HCT116 (cell line): ENCODE results near the gene CNTNAP5. TPM values are rescaled to one million over a fixed set of nuclear protein-coding genes. Genes with fewer than 3 reads are reported as not detected.

Experiments used
- ATAC-seq: fragments of 200-7000 bp; cut with Tn5 transposase; 2 replicates; pipeline ENCODE4 v1.9.1; 2020; ENCODE audit warnings: mild to moderate bottlenecking, moderate library complexity
- BruUV-seq: library from RNA; stranded (reverse); fragments of 400-500 nt; replicated peaks from 2 replicates; lab custom pipeline; 2021; lab: Mats Ljungman, UMichigan
- CTCF ChIA-PET: fragments of 300-600 bp; sonication (Branson Sonifier 250); formaldehyde crosslinking; loops from one replicate; lab custom pipeline; 2021; ENCODE audit warnings: antibody characterized with exemption; lab: Charles Lee
- POLR2A ChIA-PET: fragments of 300-600, 350-600 bp; sonication (Branson Sonifier 250); formaldehyde crosslinking; loops from one replicate; lab custom pipeline; 2021; ENCODE audit warnings: antibody characterized with exemption; lab: Charles Lee
- RAD21 ChIA-PET, 2 experiments: fragments of 300-600 bp; sonication (Branson Sonifier 250); formaldehyde crosslinking; loops; one replicate each; lab custom pipeline; 2023; ENCODE audit warnings: low total read pairs in 2 of 2; ENCODE audit not compliant: uncharacterized antibody in 2 of 2, unreplicated experiment in 2 of 2, low non-redundant PET in 1 of 2; lab: Charles Lee
- DNase-seq: peaks from one replicate; pipeline ENCODE4 v3.0.0-alpha.2; 2010; ENCODE audit warnings: low read depth, low spot score
- H2AFZ ChIP-seq: fragments of 200-600 bp; shearing (Covaris generic), sonication (generic); 2 replicates; pipeline ENCODE4 v1.6.1; 2017; ENCODE audit warnings: low read depth, mixed run types, mixed read lengths, antibody characterized with exemption, low read length; ENCODE audit not compliant: poor library complexity, severe bottlenecking
- H3K27ac ChIP-seq: 2 replicates; pipeline ENCODE4 v1.5.1; 2012; ENCODE audit warnings: low read depth, low read length
- H3K27me3 ChIP-seq: fragments of 200-600 bp; sonication (generic); 2 replicates; pipeline ENCODE4 v1.6.1; 2016; ENCODE audit warnings: mixed run types, low read length, mixed read lengths; ENCODE audit not compliant: insufficient read depth
- H3K36me3 ChIP-seq, 2 experiments: fragments of 200-500 bp in 1 of 2; fragments of 200-600 bp in 1 of 2; sonication (Bioruptor generic) in 1 of 2; sonication (generic) in 1 of 2; 2 replicates each; pipeline versions ENCODE4 v1.5.1 to v1.6.1; 2014 to 2016; ENCODE audit warnings: low read length in 2 of 2, inconsistent platforms in 1 of 2, mixed read lengths in 1 of 2, mixed run types in 1 of 2; ENCODE audit not compliant: insufficient read depth in 2 of 2, control insufficient read depth in 1 of 2
- H3K4me1 ChIP-seq, 2 experiments: fragments of 200-600 bp in 1 of 2; sonication (generic) in 1 of 2; 2 replicates each; pipeline versions ENCODE4 v1.5.1 to v1.6.1; 2012 to 2017; ENCODE audit warnings: low read length in 2 of 2, inconsistent platforms in 1 of 2, mild to moderate bottlenecking in 1 of 2, mixed read lengths in 1 of 2, mixed run types in 1 of 2, moderate library complexity in 1 of 2; ENCODE audit not compliant: insufficient read depth in 2 of 2, control insufficient read depth in 1 of 2
- H3K4me2 ChIP-seq: fragments of 200-600 bp; sonication (generic); 2 replicates; pipeline ENCODE4 v1.6.1; 2017; ENCODE audit warnings: mixed run types, low read length, mixed read lengths
- H3K4me3 ChIP-seq, 2 experiments: fragments of 200-600 bp in 1 of 2; sonication (generic) in 1 of 2; replicated peaks in 1 of 2; 2 replicates each; pipeline ENCODE4 v1.5.1; 2011 to 2016; ENCODE audit warnings: low read length in 2 of 2, control low read depth in 1 of 2, low read depth in 1 of 2, mild to moderate bottlenecking in 1 of 2, mixed read lengths in 1 of 2, mixed run types in 1 of 2
- H3K79me2 ChIP-seq: fragments of 200-600 bp; sonication (generic); 2 replicates; pipeline ENCODE4 v1.6.1; 2017; ENCODE audit warnings: mild to moderate bottlenecking, mixed run types, low read length, moderate library complexity, mixed read lengths; ENCODE audit not compliant: insufficient read depth
- H3K9ac ChIP-seq: fragments of 200-600 bp; sonication (generic); 2 replicates; pipeline ENCODE4 v1.6.1; 2016; ENCODE audit warnings: low read length, mixed read lengths
- H3K9me2 ChIP-seq: fragments of 200-600 bp; sonication (generic), shearing (Covaris generic); 2 replicates; pipeline ENCODE4 v1.6.1; 2017; ENCODE audit warnings: mixed run types, mild to moderate bottlenecking, moderate library complexity; ENCODE audit not compliant: insufficient read depth
- H3K9me3 ChIP-seq, 2 experiments: fragments of 200-500 bp in 1 of 2; fragments of 200-600 bp in 1 of 2; sonication (Bioruptor generic) in 1 of 2; sonication (generic) in 1 of 2; 2 replicates each; pipeline ENCODE4 v1.6.1; 2014 to 2017; ENCODE audit warnings: low read length in 2 of 2, mixed read lengths in 2 of 2, inconsistent platforms in 1 of 2, low read depth in 1 of 2, mild to moderate bottlenecking in 1 of 2, mixed run types in 1 of 2, moderate library complexity in 1 of 2; ENCODE audit not compliant: control insufficient read depth in 1 of 2, insufficient read depth in 1 of 2
- H4K20me1 ChIP-seq: fragments of 200-600 bp; sonication (generic), shearing (Covaris generic); 2 replicates; pipeline ENCODE4 v1.6.1; 2017; ENCODE audit warnings: mixed run types, mild to moderate bottlenecking, moderate library complexity; ENCODE audit not compliant: insufficient read depth
- CEBPB ChIP-seq: IDR thresholded peaks from 2 replicates; pipeline ENCODE4 v1.6.1; 2012; ENCODE audit warnings: low read depth
- ELF1 ChIP-seq: IDR thresholded peaks from 2 replicates; pipeline ENCODE4 v1.6.1; 2012; ENCODE audit warnings: low read depth, borderline replicate concordance
- EZH2phosphoT487 ChIP-seq: fragments of 200-600 bp; IDR thresholded peaks from 2 replicates; pipeline ENCODE4 v1.6.1; 2018; ENCODE audit warnings: antibody characterized with exemption, borderline replicate concordance
- POLR2AphosphoS5 ChIP-seq: IDR thresholded peaks from 2 replicates; pipeline ENCODE4 v1.6.1; 2011; ENCODE audit warnings: mild to moderate bottlenecking, low read depth, low read length, moderate library complexity
- RAD21 ChIP-seq: IDR thresholded peaks from 2 replicates; pipeline ENCODE4 v1.6.1; 2012; ENCODE audit warnings: low read depth, mild to moderate bottlenecking
- SRF ChIP-seq: IDR thresholded peaks from 2 replicates; pipeline ENCODE4 v1.6.1; 2012; ENCODE audit warnings: low read depth
- YY1 ChIP-seq: IDR thresholded peaks from 2 replicates; pipeline ENCODE4 v1.6.1; 2011; ENCODE audit warnings: low read length, low read depth, moderate library complexity, mild to moderate bottlenecking; ENCODE audit not compliant: insufficient replicate concordance; ENCODE audit errors: extremely low read depth
- intact Hi-C: fragments of 100-400 bp; cut with micrococcal nuclease; formaldehyde crosslinking; loops from 2 replicates; pipeline ENCODE4 v1.10.0; 2022
- total RNA-seq: library from RNA; stranded (reverse); gene quantifications from one replicate; pipeline ENCODE4 v1.2.1, GENCODE V29; 2021; ENCODE audit not compliant: unreplicated experiment
- TF ChIP-seq, protein P1 (sequence below): IDR thresholded peaks from 2 replicates; pipeline ENCODE4 v1.6.1; 2012; ENCODE audit warnings: low read depth
- TF ChIP-seq, protein P2 (sequence below), 3 experiments: fragments of 200-600 bp in 1 of 3; sonication (generic) in 1 of 3; IDR thresholded peaks in 2 of 3; conservative IDR thresholded peaks in 1 of 3; 2 replicates each; pipeline ENCODE4 v1.5.1; 2012 to 2017; ENCODE audit warnings: low read depth in 2 of 3, low read length in 2 of 3, antibody characterized with exemption in 1 of 3, borderline replicate concordance in 1 of 3, control low read depth in 1 of 3, mild to moderate bottlenecking in 1 of 3, mixed read lengths in 1 of 3, mixed run types in 1 of 3, moderate library complexity in 1 of 3; ENCODE audit not compliant: insufficient read depth in 1 of 3

Gene CNTNAP5
- total RNA-seq, 1 experiment from 2014 or later = not detected

DNA sequence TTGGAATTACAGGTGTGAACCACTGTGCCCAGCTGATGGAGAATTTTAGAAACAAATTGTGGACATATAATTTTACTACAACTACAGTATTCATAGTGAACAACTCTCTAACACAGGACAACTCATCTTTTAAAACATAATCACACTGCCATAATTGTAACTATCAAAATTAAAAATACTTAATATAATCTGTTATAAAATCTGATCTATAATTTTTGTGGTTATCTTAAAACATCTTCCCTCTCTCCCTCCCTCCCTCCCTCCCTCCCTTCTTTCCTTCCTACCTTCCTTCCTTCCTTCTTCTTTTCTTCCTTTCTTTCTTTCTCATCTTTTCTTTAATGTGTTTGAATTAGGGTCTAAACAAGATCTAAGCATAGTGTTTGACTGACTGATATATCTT lies 577.7 kb downstream of the CNTNAP5 start:
- DNase-seq = no peak
- H3K36me3 ChIP-seq = no peaks in the 10 kb centered on the region
- no peak overlapping the region for H3K4me3 ChIP-seq
- intact Hi-C loops = no loop called here
- TF ChIP-seq RAD21 = no peak
- TF ChIP-seq CEBPB = no peak
- no peak for TF ChIP-seq SRF
- TF ChIP-seq POLR2AphosphoS5 = no peak
- no peak for TF ChIP-seq ELF1
- no peak for TF ChIP-seq YY1
- TF ChIP-seq EZH2phosphoT487 = no peak
- TF ChIP-seq, protein P1, sequence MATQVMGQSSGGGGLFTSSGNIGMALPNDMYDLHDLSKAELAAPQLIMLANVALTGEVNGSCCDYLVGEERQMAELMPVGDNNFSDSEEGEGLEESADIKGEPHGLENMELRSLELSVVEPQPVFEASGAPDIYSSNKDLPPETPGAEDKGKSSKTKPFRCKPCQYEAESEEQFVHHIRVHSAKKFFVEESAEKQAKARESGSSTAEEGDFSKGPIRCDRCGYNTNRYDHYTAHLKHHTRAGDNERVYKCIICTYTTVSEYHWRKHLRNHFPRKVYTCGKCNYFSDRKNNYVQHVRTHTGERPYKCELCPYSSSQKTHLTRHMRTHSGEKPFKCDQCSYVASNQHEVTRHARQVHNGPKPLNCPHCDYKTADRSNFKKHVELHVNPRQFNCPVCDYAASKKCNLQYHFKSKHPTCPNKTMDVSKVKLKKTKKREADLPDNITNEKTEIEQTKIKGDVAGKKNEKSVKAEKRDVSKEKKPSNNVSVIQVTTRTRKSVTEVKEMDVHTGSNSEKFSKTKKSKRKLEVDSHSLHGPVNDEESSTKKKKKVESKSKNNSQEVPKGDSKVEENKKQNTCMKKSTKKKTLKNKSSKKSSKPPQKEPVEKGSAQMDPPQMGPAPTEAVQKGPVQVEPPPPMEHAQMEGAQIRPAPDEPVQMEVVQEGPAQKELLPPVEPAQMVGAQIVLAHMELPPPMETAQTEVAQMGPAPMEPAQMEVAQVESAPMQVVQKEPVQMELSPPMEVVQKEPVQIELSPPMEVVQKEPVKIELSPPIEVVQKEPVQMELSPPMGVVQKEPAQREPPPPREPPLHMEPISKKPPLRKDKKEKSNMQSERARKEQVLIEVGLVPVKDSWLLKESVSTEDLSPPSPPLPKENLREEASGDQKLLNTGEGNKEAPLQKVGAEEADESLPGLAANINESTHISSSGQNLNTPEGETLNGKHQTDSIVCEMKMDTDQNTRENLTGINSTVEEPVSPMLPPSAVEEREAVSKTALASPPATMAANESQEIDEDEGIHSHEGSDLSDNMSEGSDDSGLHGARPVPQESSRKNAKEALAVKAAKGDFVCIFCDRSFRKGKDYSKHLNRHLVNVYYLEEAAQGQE = no peak
- TF ChIP-seq, protein P2, sequence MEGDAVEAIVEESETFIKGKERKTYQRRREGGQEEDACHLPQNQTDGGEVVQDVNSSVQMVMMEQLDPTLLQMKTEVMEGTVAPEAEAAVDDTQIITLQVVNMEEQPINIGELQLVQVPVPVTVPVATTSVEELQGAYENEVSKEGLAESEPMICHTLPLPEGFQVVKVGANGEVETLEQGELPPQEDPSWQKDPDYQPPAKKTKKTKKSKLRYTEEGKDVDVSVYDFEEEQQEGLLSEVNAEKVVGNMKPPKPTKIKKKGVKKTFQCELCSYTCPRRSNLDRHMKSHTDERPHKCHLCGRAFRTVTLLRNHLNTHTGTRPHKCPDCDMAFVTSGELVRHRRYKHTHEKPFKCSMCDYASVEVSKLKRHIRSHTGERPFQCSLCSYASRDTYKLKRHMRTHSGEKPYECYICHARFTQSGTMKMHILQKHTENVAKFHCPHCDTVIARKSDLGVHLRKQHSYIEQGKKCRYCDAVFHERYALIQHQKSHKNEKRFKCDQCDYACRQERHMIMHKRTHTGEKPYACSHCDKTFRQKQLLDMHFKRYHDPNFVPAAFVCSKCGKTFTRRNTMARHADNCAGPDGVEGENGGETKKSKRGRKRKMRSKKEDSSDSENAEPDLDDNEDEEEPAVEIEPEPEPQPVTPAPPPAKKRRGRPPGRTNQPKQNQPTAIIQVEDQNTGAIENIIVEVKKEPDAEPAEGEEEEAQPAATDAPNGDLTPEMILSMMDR (IDR thresholded peaks at IDR 0.05 in 2 of 3, conservative IDR thresholded peaks at IDR 0.05 in 1 of 3; ENCODE audit: borderline replicate concordance in 1 of 3, insufficient read depth in 1 of 3, low read depth in 2 of 3, low read length in 2 of 3) = no peak
- TF ChIP-seq, all 23 proteins: peak for 0
- no peaks in the 10 kb centered on the region for H3K4me1 ChIP-seq
- H3K9ac ChIP-seq = no peak overlapping the region
- no peak overlapping the region for H3K4me2 ChIP-seq
- ChIA-PET POLR2A (no interaction called here), RAD21 (no interaction called here), CTCF (no interaction called here)
- H3K9me3 ChIP-seq = peaks cover 8 to 10% of the 10 kb centered on the region in 2 experiments; a peak in 2 of 4 replicates
- no peaks in the 10 kb centered on the region for H3K27me3 ChIP-seq
- H3K79me2 ChIP-seq = no peaks in the 10 kb centered on the region
- no peak overlapping the region for H3K27ac ChIP-seq
- no peak for ATAC-seq
- H2AFZ ChIP-seq = no peak overlapping the region
- no peaks in the 10 kb centered on the region for H3K9me2 ChIP-seq
- H4K20me1 ChIP-seq = no peaks in the 10 kb centered on the region
- no TSS peak for BruUV-seq
